Effector memory CD4-positive, alpha-beta T cell (primary cell): Measurements from ENCODE around the gene MAML2.
A peak's percentile ranks its signal among the peaks of the same experiment; 100 is the strongest.

Experiments
- DNase-seq, 3 donors: peaks; one replicate each; pipeline ENCODE4 v3.0.0-alpha.2; 2020
- H3K27ac ChIP-seq: 2 replicates; pipeline ENCODE4 v1.7.0; 2013; ENCODE audit warnings: mild to moderate bottlenecking, low read length, moderate library complexity; ENCODE audit not compliant: insufficient read depth, poor library complexity, severe bottlenecking
- H3K27me3 ChIP-seq: replicated peaks from 2 replicates; pipeline ENCODE4 v1.7.0; 2013; ENCODE audit warnings: mild to moderate bottlenecking, low read length; ENCODE audit not compliant: insufficient read depth, control insufficient read depth, poor library complexity, severe bottlenecking
- H3K36me3 ChIP-seq: 2 replicates; pipeline ENCODE4 v1.7.0; 2013; ENCODE audit warnings: mild to moderate bottlenecking, low read length, moderate library complexity; ENCODE audit not compliant: control insufficient read depth, insufficient read depth
- H3K4me1 ChIP-seq: 2 replicates; pipeline ENCODE4 v1.7.0; 2013; ENCODE audit warnings: low read length, mild to moderate bottlenecking; ENCODE audit not compliant: control insufficient read depth, insufficient read depth, poor library complexity, severe bottlenecking
- H3K4me3 ChIP-seq: 2 replicates; pipeline ENCODE4 v1.7.0; 2013; ENCODE audit warnings: low read length, low read depth, mild to moderate bottlenecking; ENCODE audit not compliant: insufficient read depth, poor library complexity, severe bottlenecking
- H3K9me3 ChIP-seq: 2 replicates; pipeline ENCODE4 v1.7.0; 2013; ENCODE audit warnings: mild to moderate bottlenecking, low read length, moderate library complexity; ENCODE audit not compliant: control insufficient read depth

MAML2 gene

GRCh38 chr11:96265220-96265737, 77.7 kb downstream of the MAML2 start:
- Histone ChIP-seq H3K9me3 (no peaks in the 10 kb centered on the region), H3K36me3 (no peaks in the 10 kb centered on the region), H3K4me3 (no peak overlapping the region), H3K27me3 (no peaks in the 10 kb centered on the region), H3K4me1 (peaks cover 23% of the 10 kb centered on the region), H3K27ac (no peak overlapping the region)
- DNase-seq, result no peak

GRCh38 chr11:96264364-96264763, 78.6 kb downstream of the MAML2 start:
- H3K27me3 ChIP-seq, result no peaks in the 10 kb centered on the region

GRCh38 chr11:96263238-96263763, 79.7 kb downstream of the MAML2 start:
- no peak overlapping the region for H3K27ac ChIP-seq
- H3K4me1 ChIP-seq, result peaks cover 42% of the 10 kb centered on the region
- no peak for DNase-seq
- no peaks in the 10 kb centered on the region for H3K9me3 ChIP-seq
- H3K27me3 ChIP-seq, result no peaks in the 10 kb centered on the region
- H3K36me3 ChIP-seq, result no peaks in the 10 kb centered on the region
- H3K4me3 ChIP-seq, result no peak overlapping the region

More at GRCh38 chr11:96264364-96264763, 78.6 kb downstream of the MAML2 start:
- H3K36me3 ChIP-seq, result no peaks in the 10 kb centered on the region
- DNase-seq, result no peak
- no peak overlapping the region for H3K27ac ChIP-seq
- peaks cover 32% of the 10 kb centered on the region for H3K4me1 ChIP-seq
- H3K4me3 ChIP-seq, result no peak overlapping the region
- no peaks in the 10 kb centered on the region for H3K9me3 ChIP-seq

GRCh38 chr11:96260532-96260931, 82.5 kb downstream of the MAML2 start:
- Histone ChIP-seq H3K9me3 (no peaks in the 10 kb centered on the region), H3K4me1 (peaks cover 52% of the 10 kb centered on the region), H3K4me3 (no peak overlapping the region), H3K36me3 (no peaks in the 10 kb centered on the region), H3K27ac (peak overlapping the region; percentile 80), H3K27me3 (no peaks in the 10 kb centered on the region)
- DNase-seq, result no peak

GRCh38 chr11:96260067-96260511, 82.9 kb downstream of the MAML2 start:
- H3K27ac ChIP-seq, result peak overlapping the region; percentile 80
- no peaks in the 10 kb centered on the region for H3K27me3 ChIP-seq
- H3K9me3 ChIP-seq, result no peaks in the 10 kb centered on the region
- no peak for DNase-seq
- no peaks in the 10 kb centered on the region for H3K36me3 ChIP-seq
- H3K4me1 ChIP-seq, result peaks cover 56% of the 10 kb centered on the region
- H3K4me3 ChIP-seq, result no peak overlapping the region

GRCh38 chr11:96259134-96259830, 83.7 kb downstream of the MAML2 start:
- peaks cover 64% of the 10 kb centered on the region for H3K4me1 ChIP-seq
- DNase-seq, result no peak
- no peak overlapping the region for H3K4me3 ChIP-seq
- no peaks in the 10 kb centered on the region for H3K27me3 ChIP-seq
- no peaks in the 10 kb centered on the region for H3K9me3 ChIP-seq
- H3K36me3 ChIP-seq, result no peaks in the 10 kb centered on the region
- H3K27ac ChIP-seq, result peak overlapping the region; percentile 80

GRCh38 chr11:96257972-96258934, 84.7 kb downstream of the MAML2 start:
- DNase-seq, result peak in 2 of 3 donors; percentile 26 to 28

GRCh38 chr11:96257036-96257435, 86.0 kb downstream of the MAML2 start:
- peaks cover 71% of the 10 kb centered on the region for H3K4me1 ChIP-seq
- DNase-seq, result no peak
- H3K27me3 ChIP-seq, result no peaks in the 10 kb centered on the region
- no peak overlapping the region for H3K4me3 ChIP-seq
- H3K27ac ChIP-seq, result peak overlapping the region; percentile 80
- no peaks in the 10 kb centered on the region for H3K9me3 ChIP-seq
- H3K36me3 ChIP-seq, result no peaks in the 10 kb centered on the region

More at GRCh38 chr11:96257972-96258934, 84.7 kb downstream of the MAML2 start:
- Histone ChIP-seq H3K4me3 (peak overlapping the region; percentile 30), H3K4me1 (peaks cover 69% of the 10 kb centered on the region), H3K36me3 (no peaks in the 10 kb centered on the region), H3K9me3 (no peaks in the 10 kb centered on the region), H3K27ac (peak overlapping the region; percentile 80), H3K27me3 (no peaks in the 10 kb centered on the region)

- H3K36me3 ChIP-seq, result no peaks in the 10 kb centered on the region
- no peak for DNase-seq
- H3K4me1 ChIP-seq, result peaks cover 71% of the 10 kb centered on the region
- no peaks in the 10 kb centered on the region for H3K27me3 ChIP-seq
- H3K4me3 ChIP-seq, result no peak overlapping the region
- H3K9me3 ChIP-seq, result no peaks in the 10 kb centered on the region
- peak overlapping the region; percentile 80 for H3K27ac ChIP-seq
These were observed 86.6 kb downstream of the MAML2 start for GRCh38 chr11:96256215-96257011.
